Dendritic cell treated with granulocyte-macrophage colony-stimulating factor and Interleukin-4, amounts not matched to agents 40 ng/mL and 50 ng/mL, for 4 days (primary cell): ENCODE measurements around the gene FAM162A.

Experiments
- H3K27ac Mint-ChIP-seq: one replicate; pipeline ENCODE4 v1.8.0; 2022; ENCODE audit warnings: mild to moderate bottlenecking, mixed read lengths
- H3K27me3 Mint-ChIP-seq: one replicate; pipeline ENCODE4 v1.8.0; 2022; ENCODE audit warnings: mild to moderate bottlenecking, mixed read lengths
- H3K36me3 Mint-ChIP-seq: one replicate; pipeline ENCODE4 v1.8.0; 2022; ENCODE audit warnings: low read depth, mixed read lengths
- H3K4me1 Mint-ChIP-seq: one replicate; pipeline ENCODE4 v1.8.0; 2022; ENCODE audit warnings: low read depth, mixed read lengths
- H3K4me3 Mint-ChIP-seq: one replicate; pipeline ENCODE4 v1.8.0; 2022; ENCODE audit warnings: mild to moderate bottlenecking, moderate library complexity, mixed read lengths
- H3K9me3 Mint-ChIP-seq: one replicate; pipeline ENCODE4 v1.8.0; 2022; ENCODE audit warnings: mixed read lengths
- intact Hi-C: fragments of 100-400 bp; cut with micrococcal nuclease; formaldehyde crosslinking; loops from one replicate; pipeline ENCODE4 v1.15.0; 2022

FAM162A gene

GRCh38 chr3:122392868-122393844 lies 9.2 kb downstream of the FAM162A start:
- Mint-ChIP-seq H3K4me3 (no peak overlapping the region), H3K36me3 (peaks cover 18% of the 10 kb centered on the region), H3K4me1 (peaks cover 12% of the 10 kb centered on the region), H3K9me3 (no peaks in the 10 kb centered on the region), H3K27ac (no peak overlapping the region), H3K27me3 (no peaks in the 10 kb centered on the region)
- intact Hi-C loops: loop anchor here (5.0 kb wide), 1 partner anchor 64 kb away; no protein-coding TSS in a partner anchor

- H3K4me3 Mint-ChIP-seq: no peak overlapping the region
- intact Hi-C loops: loop anchor here (5.0 kb wide), 1 partner anchor 63 kb away; no protein-coding TSS in a partner anchor
- no peak overlapping the region for H3K27ac Mint-ChIP-seq
- no peaks in the 10 kb centered on the region for H3K27me3 Mint-ChIP-seq
- peaks cover 15% of the 10 kb centered on the region for H3K36me3 Mint-ChIP-seq
- no peaks in the 10 kb centered on the region for H3K9me3 Mint-ChIP-seq
- H3K4me1 Mint-ChIP-seq: peaks cover 8% of the 10 kb centered on the region
Measured at GRCh38 chr3:122394173-122394572, 10.2 kb downstream of the FAM162A start.

- Mint-ChIP-seq H3K27me3 (no peaks in the 10 kb centered on the region), H3K4me1 (peaks cover 8% of the 10 kb centered on the region)
- intact Hi-C loops: no loop called here
Measured at GRCh38 chr3:122395582-122395981, 11.6 kb downstream of the FAM162A start.

GRCh38 chr3:122396511-122396910 lies 12.5 kb downstream of the FAM162A start:
- intact Hi-C loops: no loop called here

More at GRCh38 chr3:122395582-122395981, 11.6 kb downstream of the FAM162A start:
- H3K27ac Mint-ChIP-seq: no peak overlapping the region
- H3K4me3 Mint-ChIP-seq: no peak overlapping the region
- H3K36me3 Mint-ChIP-seq: peaks cover 23% of the 10 kb centered on the region
- no peaks in the 10 kb centered on the region for H3K9me3 Mint-ChIP-seq

GRCh38 chr3:122397201-122397600 lies 13.2 kb downstream of the FAM162A start:
- Mint-ChIP-seq H3K36me3 (peaks cover 23% of the 10 kb centered on the region), H3K9me3 (no peaks in the 10 kb centered on the region), H3K27me3 (no peaks in the 10 kb centered on the region), H3K4me3 (no peak overlapping the region), H3K4me1 (peaks cover 8% of the 10 kb centered on the region), H3K27ac (no peak overlapping the region)
- intact Hi-C loops: no loop called here

More at GRCh38 chr3:122396511-122396910, 12.5 kb downstream of the FAM162A start:
- Mint-ChIP-seq H3K27me3 (no peaks in the 10 kb centered on the region), H3K36me3 (peaks cover 23% of the 10 kb centered on the region), H3K4me1 (peaks cover 8% of the 10 kb centered on the region), H3K9me3 (no peaks in the 10 kb centered on the region), H3K27ac (no peak overlapping the region), H3K4me3 (no peak overlapping the region)

- H3K27me3 Mint-ChIP-seq: no peaks in the 10 kb centered on the region
- no peak overlapping the region for H3K27ac Mint-ChIP-seq
- H3K4me1 Mint-ChIP-seq: peaks cover 18% of the 10 kb centered on the region
- H3K9me3 Mint-ChIP-seq: no peaks in the 10 kb centered on the region
- H3K4me3 Mint-ChIP-seq: no peak overlapping the region
- intact Hi-C loops: no loop called here
- H3K36me3 Mint-ChIP-seq: peaks cover 31% of the 10 kb centered on the region
Measured at GRCh38 chr3:122398920-122399319, 14.9 kb downstream of the FAM162A start.

- Mint-ChIP-seq H3K4me3 (no peak overlapping the region), H3K36me3 (peaks cover 59% of the 10 kb centered on the region), H3K27ac (no peak overlapping the region), H3K4me1 (peaks cover 14% of the 10 kb centered on the region), H3K27me3 (no peaks in the 10 kb centered on the region), H3K9me3 (no peaks in the 10 kb centered on the region)
- intact Hi-C loops: no loop called here
Measured at GRCh38 chr3:122403489-122403888, 19.5 kb downstream of the FAM162A start.

GRCh38 chr3:122405015-122405414 lies 21.0 kb downstream of the FAM162A start:
- H3K9me3 Mint-ChIP-seq: no peaks in the 10 kb centered on the region
- H3K27ac Mint-ChIP-seq: no peak overlapping the region
- no peaks in the 10 kb centered on the region for H3K27me3 Mint-ChIP-seq
- peaks cover 56% of the 10 kb centered on the region for H3K36me3 Mint-ChIP-seq
- no peak overlapping the region for H3K4me3 Mint-ChIP-seq
- intact Hi-C loops: no loop called here
- peaks cover 26% of the 10 kb centered on the region for H3K4me1 Mint-ChIP-seq

GRCh38 chr3:122406198-122406597 lies 22.2 kb downstream of the FAM162A start:
- Mint-ChIP-seq H3K27ac (no peak overlapping the region), H3K4me3 (no peak overlapping the region), H3K9me3 (no peaks in the 10 kb centered on the region), H3K27me3 (no peaks in the 10 kb centered on the region), H3K36me3 (peaks cover 64% of the 10 kb centered on the region), H3K4me1 (peaks cover 29% of the 10 kb centered on the region)
- intact Hi-C loops: no loop called here

GRCh38 chr3:122407946-122408345 lies 24.0 kb downstream of the FAM162A start:
- intact Hi-C loops: no loop called here
- H3K4me3 Mint-ChIP-seq: no peak overlapping the region

GRCh38 chr3:122409446-122409845 lies 25.5 kb downstream of the FAM162A start:
- H3K27ac Mint-ChIP-seq: peak overlapping the region; percentile 90
- H3K36me3 Mint-ChIP-seq: peaks cover 73% of the 10 kb centered on the region
- H3K9me3 Mint-ChIP-seq: no peaks in the 10 kb centered on the region
- peak overlapping the region; percentile 67 for H3K4me3 Mint-ChIP-seq
- peaks cover 44% of the 10 kb centered on the region for H3K4me1 Mint-ChIP-seq
- no peaks in the 10 kb centered on the region for H3K27me3 Mint-ChIP-seq
- intact Hi-C loops: no loop called here

More at GRCh38 chr3:122407946-122408345, 24.0 kb downstream of the FAM162A start:
- Mint-ChIP-seq H3K9me3 (no peaks in the 10 kb centered on the region), H3K27ac (no peak overlapping the region), H3K27me3 (no peaks in the 10 kb centered on the region), H3K4me1 (peaks cover 39% of the 10 kb centered on the region), H3K36me3 (peaks cover 71% of the 10 kb centered on the region)

GRCh38 chr3:122410111-122410510 lies 26.1 kb downstream of the FAM162A start:
- intact Hi-C loops: loop anchor here (10.0 kb wide), 1 partner anchor 105 kb away; the partner anchor contains the start of gene KPNA1
- Mint-ChIP-seq H3K27ac (peak overlapping the region; percentile 90), H3K36me3 (peaks cover 73% of the 10 kb centered on the region), H3K4me1 (peaks cover 51% of the 10 kb centered on the region), H3K9me3 (no peaks in the 10 kb centered on the region), H3K4me3 (no peak overlapping the region), H3K27me3 (no peaks in the 10 kb centered on the region)

- no peak overlapping the region for H3K27ac Mint-ChIP-seq
- H3K27me3 Mint-ChIP-seq: no peaks in the 10 kb centered on the region
- peaks cover 76% of the 10 kb centered on the region for H3K36me3 Mint-ChIP-seq
- H3K9me3 Mint-ChIP-seq: no peaks in the 10 kb centered on the region
- intact Hi-C loops: loop anchor here (10.0 kb wide), 1 partner anchor 104 kb away; the partner anchor contains the start of gene KPNA1
- H3K4me3 Mint-ChIP-seq: no peak overlapping the region
- H3K4me1 Mint-ChIP-seq: peaks cover 55% of the 10 kb centered on the region
Measured at GRCh38 chr3:122410639-122411038, 26.7 kb downstream of the FAM162A start.

- intact Hi-C loops: loop anchor here (10.0 kb wide), 1 partner anchor 100 kb away; the partner anchor contains the start of gene KPNA1
- H3K36me3 Mint-ChIP-seq: peaks cover 62% of the 10 kb centered on the region
- no peaks in the 10 kb centered on the region for H3K9me3 Mint-ChIP-seq
- H3K27me3 Mint-ChIP-seq: no peaks in the 10 kb centered on the region
- H3K27ac Mint-ChIP-seq: peak overlapping the region; percentile 94
- no peak overlapping the region for H3K4me3 Mint-ChIP-seq
- peaks cover 53% of the 10 kb centered on the region for H3K4me1 Mint-ChIP-seq
Measured at GRCh38 chr3:122414391-122414790, 30.4 kb downstream of the FAM162A start.
